Activated CD4-positive, alpha-beta T cell treated with anti-CD3 and anti-CD28 coated beads, Interleukin-2, amount 50 U/mL, for 1 hour (primary cell): ENCODE measurements around the gene CDH12.
"Not testable (repeated sequence)": the region's sequence is repeated elsewhere in the genome, so short reads cannot be mapped to it uniquely, and the experiment has no call there.

ENCODE experiments used
- DNase-seq: peaks from one replicate; pipeline ENCODE4 v3.0.0-alpha.2; 2020

Gene CDH12

GRCh38 chr5:22250528-22250927 is 602.6 kb downstream of the CDH12 start:
- DNase-seq: no peak

GRCh38 chr5:22249209-22249729 is 603.9 kb downstream of the CDH12 start:
- no peak for DNase-seq

GRCh38 chr5:22245770-22246169 is 607.4 kb downstream of the CDH12 start:
- no peak for DNase-seq

- DNase-seq: no peak
These were observed 610.6 kb downstream of the CDH12 start for GRCh38 chr5:22242532-22242931.

GRCh38 chr5:22238047-22238446 is 615.1 kb downstream of the CDH12 start:
- DNase-seq: no peak

- DNase-seq: no peak
These were observed 626.7 kb downstream of the CDH12 start for GRCh38 chr5:22226423-22226822.

- DNase-seq: no peak
These were observed 630.1 kb downstream of the CDH12 start for GRCh38 chr5:22223079-22223478.

GRCh38 chr5:22213703-22214495 is 639.2 kb downstream of the CDH12 start:
- not testable (repeated sequence) for DNase-seq

- not testable (repeated sequence) for DNase-seq
These were observed 640.7 kb downstream of the CDH12 start for GRCh38 chr5:22212254-22212991.

GRCh38 chr5:22208463-22208862 is 644.7 kb downstream of the CDH12 start:
- DNase-seq: not testable (repeated sequence)

GRCh38 chr5:22188651-22189050 is 664.5 kb downstream of the CDH12 start:
- not testable (repeated sequence) for DNase-seq

- not testable (repeated sequence) for DNase-seq
These were observed 665.4 kb downstream of the CDH12 start for GRCh38 chr5:22187632-22188228.

- not testable (repeated sequence) for DNase-seq
These were observed 683.9 kb downstream of the CDH12 start for GRCh38 chr5:22169226-22169625.

- DNase-seq: not testable (repeated sequence)
These were observed 684.4 kb downstream of the CDH12 start for GRCh38 chr5:22168704-22169103.

GRCh38 chr5:22165931-22166330 is 687.2 kb downstream of the CDH12 start:
- DNase-seq: not testable (repeated sequence)

GRCh38 chr5:22164910-22165748 is 688.0 kb downstream of the CDH12 start:
- not testable (repeated sequence) for DNase-seq

- not testable (repeated sequence) for DNase-seq
These were observed 696.2 kb downstream of the CDH12 start for GRCh38 chr5:22156953-22157352.

GRCh38 chr5:22154779-22155178 is 698.4 kb downstream of the CDH12 start:
- DNase-seq: not testable (repeated sequence)

GRCh38 chr5:22151801-22152200 is 701.3 kb downstream of the CDH12 start:
- not testable (repeated sequence) for DNase-seq

- DNase-seq: not testable (repeated sequence)
These were observed 712.7 kb downstream of the CDH12 start for GRCh38 chr5:22140418-22140817.

- not testable (repeated sequence) for DNase-seq
These were observed 713.4 kb downstream of the CDH12 start for GRCh38 chr5:22139662-22140300.

GRCh38 chr5:22111320-22111719 is 741.8 kb downstream of the CDH12 start:
- no peak for DNase-seq
